AG09309 (cell line): ENCODE measurements around the gene POLK.

Experiments used
- DNase-seq: peaks from one replicate; pipeline ENCODE4 v3.0.0-alpha.2; 2010; ENCODE audit warnings: low read depth
- H3K4me3 ChIP-seq: 2 replicates; pipeline ENCODE4 v1.5.1; 2011; ENCODE audit warnings: mild to moderate bottlenecking, low read depth, low read length, moderate library complexity; ENCODE audit not compliant: control insufficient read depth
- TF ChIP-seq, protein P1 (sequence below): IDR thresholded peaks from 2 replicates; pipeline ENCODE4 v1.5.1; 2011; ENCODE audit warnings: mild to moderate bottlenecking, low read depth, low read length, inconsistent platforms; ENCODE audit not compliant: insufficient read depth, control insufficient read depth; ENCODE audit errors: missing control alignments

Gene POLK

GRCh38 chr5:75617736-75618352 is 106.2 kb downstream of the POLK start:
- no peak for DNase-seq
- TF ChIP-seq, protein P1, sequence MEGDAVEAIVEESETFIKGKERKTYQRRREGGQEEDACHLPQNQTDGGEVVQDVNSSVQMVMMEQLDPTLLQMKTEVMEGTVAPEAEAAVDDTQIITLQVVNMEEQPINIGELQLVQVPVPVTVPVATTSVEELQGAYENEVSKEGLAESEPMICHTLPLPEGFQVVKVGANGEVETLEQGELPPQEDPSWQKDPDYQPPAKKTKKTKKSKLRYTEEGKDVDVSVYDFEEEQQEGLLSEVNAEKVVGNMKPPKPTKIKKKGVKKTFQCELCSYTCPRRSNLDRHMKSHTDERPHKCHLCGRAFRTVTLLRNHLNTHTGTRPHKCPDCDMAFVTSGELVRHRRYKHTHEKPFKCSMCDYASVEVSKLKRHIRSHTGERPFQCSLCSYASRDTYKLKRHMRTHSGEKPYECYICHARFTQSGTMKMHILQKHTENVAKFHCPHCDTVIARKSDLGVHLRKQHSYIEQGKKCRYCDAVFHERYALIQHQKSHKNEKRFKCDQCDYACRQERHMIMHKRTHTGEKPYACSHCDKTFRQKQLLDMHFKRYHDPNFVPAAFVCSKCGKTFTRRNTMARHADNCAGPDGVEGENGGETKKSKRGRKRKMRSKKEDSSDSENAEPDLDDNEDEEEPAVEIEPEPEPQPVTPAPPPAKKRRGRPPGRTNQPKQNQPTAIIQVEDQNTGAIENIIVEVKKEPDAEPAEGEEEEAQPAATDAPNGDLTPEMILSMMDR = no peak

GRCh38 chr5:75620184-75620959 is 108.7 kb downstream of the POLK start:
- H3K4me3 ChIP-seq = no peak overlapping the region
- TF ChIP-seq, protein P1 = no peak
- DNase-seq = no peak

More at GRCh38 chr5:75617736-75618352, 106.2 kb downstream of the POLK start:
- no peak overlapping the region for H3K4me3 ChIP-seq

DNA sequence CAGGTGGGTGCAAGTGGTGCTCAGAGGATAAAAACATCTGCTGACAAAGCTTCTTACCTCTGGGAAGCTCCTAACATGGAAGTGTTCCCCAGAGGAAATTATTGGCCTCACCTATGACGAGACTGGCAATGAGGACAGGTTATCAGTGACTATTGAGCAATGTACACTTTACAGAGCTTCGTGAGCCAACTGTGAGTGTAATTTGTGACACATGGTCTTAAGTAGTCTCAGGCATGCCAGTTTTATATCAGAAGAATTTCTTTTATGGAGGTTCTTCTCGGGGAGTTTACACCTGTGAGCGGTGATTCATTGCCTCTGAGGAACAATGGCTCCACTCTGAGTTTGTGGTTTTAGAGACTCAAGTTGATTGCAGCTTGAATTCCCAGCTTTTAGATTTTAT is 110.9 kb downstream of the POLK start:
- no peak overlapping the region for H3K4me3 ChIP-seq
- TF ChIP-seq, protein P1 = no peak
- DNase-seq = no peak

DNA sequence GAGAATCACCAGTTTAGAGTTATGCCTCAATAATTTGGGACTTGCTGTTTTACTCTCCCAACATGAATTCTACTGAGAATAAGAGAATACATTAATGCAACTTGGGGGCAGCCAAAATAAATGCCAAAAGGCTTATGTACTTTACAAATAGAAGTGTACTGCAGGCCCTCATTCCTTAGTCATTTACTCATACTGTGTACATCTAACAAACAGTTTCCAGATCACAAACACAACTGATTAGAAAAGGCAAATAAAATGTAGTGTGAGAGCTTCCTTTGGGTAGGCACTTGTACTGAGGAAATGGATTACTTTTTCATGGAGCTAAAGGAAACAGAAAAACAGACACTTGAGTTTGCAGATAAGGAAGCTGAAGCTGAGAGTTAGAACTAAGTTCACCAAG is 112.2 kb downstream of the POLK start:
- H3K4me3 ChIP-seq = no peak overlapping the region
- TF ChIP-seq, protein P1 = no peak
- no peak for DNase-seq

DNA sequence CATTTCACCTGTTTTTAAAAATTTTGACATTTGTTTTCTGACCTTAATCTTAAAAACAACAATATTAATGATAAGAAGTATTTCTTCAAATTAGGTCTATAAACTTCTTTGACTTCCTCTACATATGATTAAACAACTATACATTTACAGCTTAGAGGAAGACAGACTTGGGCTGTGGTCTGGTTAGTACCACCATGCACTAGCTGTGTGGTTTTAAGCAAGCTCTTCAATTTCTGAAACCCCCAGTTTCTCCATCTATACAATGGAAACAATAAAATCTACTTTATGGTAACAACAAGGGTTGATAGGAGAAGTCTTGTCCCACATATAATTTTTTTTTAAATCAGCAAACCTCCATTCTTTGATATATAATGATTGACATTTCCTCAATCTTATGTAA is 115.3 kb downstream of the POLK start:
- no peak for DNase-seq
- no peak overlapping the region for H3K4me3 ChIP-seq
- TF ChIP-seq, protein P1 = no peak

DNA sequence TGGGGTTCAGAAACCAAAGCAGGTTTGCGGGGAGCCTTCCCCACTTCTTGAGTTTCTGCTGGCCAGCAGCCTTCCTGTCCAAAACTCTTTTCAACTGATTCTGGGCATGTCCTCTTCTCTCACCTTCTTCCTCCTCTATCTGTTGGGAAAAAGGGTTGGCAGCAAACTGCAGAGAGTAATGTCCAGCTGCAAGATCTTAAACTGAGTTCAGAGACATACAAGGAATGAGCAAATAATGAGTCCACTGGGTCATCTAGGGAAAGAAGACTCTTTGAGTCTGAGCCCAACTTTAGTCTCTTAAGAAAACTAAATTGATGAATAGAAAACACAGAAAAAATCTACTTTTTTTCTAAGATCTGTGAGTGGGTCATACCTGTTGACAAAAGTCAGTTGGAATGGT is 116.1 kb downstream of the POLK start:
- no peak overlapping the region for H3K4me3 ChIP-seq

More for the DNA sequence above, 116.1 kb downstream of the POLK start:
- no peak for DNase-seq
- TF ChIP-seq, protein P1 = no peak
